ENCODE data around the gene THSD7B. TPM values are rescaled to one million over a fixed set of nuclear protein-coding genes. Genes with fewer than 3 reads are reported as not detected.

Gene THSD7B
- total and polyA plus RNA-seq, 9 of the 15 experiments (the other 6 are each of a cell fraction or from before 2014, with no cell fraction given), result not detected

DNA sequence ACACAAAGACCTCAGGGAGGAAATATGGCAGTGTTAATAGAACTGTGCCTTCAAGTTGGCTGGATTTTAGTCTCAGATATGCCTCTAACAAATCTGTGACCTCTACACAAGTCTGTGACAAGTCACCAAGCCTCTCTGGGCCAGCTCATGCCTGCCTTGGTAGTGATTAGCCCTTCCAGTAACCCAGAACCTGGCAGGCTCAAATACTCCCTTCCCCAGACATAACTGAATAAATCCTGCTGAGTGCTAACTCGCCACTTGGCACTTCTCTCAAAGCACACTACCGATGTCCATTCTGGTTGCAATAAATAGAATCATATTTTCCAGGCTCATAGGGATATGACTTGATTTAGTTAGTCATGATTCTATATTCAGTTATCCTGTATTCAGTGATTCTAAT, 15.3 kb upstream of the THSD7B start (continued):
- TF ChIP-seq ZNF589 (CRISPR knock-in tag; IDR thresholded peaks at IDR 0.05; ENCODE audit: low read depth) (no peak), KLF1 (tag; IDR thresholded peaks at IDR 0.05) (no peak), ESRRB (CRISPR knock-in tag; IDR thresholded peaks at IDR 0.05; ENCODE audit: borderline replicate concordance) (no peak), ZNF655 (CRISPR knock-in tag; IDR thresholded peaks at IDR 0.05) (no peak), BRD9 (IDR thresholded peaks at IDR 0.05; ENCODE audit: low read depth, partially characterized antibody) (no peak), ZNF407 (IDR thresholded peaks at IDR 0.05; ENCODE audit: low read depth) (no peak), CC2D1A (IDR thresholded peaks at IDR 0.05) (no peak), CGGBP1 (CRISPR knock-in tag; IDR thresholded peaks at IDR 0.05) (no peak), FOXK1 (CRISPR knock-in tag; IDR thresholded peaks at IDR 0.05; ENCODE audit: borderline replicate concordance) (no peak)
- TF ChIP-seq, protein P1, sequence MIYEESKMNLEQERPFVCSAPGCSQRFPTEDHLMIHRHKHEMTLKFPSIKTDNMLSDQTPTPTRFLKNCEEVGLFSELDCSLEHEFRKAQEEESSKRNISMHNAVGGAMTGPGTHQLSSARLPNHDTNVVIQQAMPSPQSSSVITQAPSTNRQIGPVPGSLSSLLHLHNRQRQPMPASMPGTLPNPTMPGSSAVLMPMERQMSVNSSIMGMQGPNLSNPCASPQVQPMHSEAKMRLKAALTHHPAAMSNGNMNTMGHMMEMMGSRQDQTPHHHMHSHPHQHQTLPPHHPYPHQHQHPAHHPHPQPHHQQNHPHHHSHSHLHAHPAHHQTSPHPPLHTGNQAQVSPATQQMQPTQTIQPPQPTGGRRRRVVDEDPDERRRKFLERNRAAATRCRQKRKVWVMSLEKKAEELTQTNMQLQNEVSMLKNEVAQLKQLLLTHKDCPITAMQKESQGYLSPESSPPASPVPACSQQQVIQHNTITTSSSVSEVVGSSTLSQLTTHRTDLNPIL (CRISPR knock-in tag; IDR thresholded peaks at IDR 0.05), result no peak

All from K562 (cell line).